GM23338 (cell line): ENCODE data around the gene CHRNA5. TPM values are rescaled to one million over a fixed set of nuclear protein-coding genes. Genes with fewer than 3 reads are reported as not detected.

Source experiments
- ATAC-seq: fragments of 200-7000 bp; cut with Tn5 transposase; 3 replicates; pipeline ENCODE4 v1.9.1; 2020
- DNase-seq: peaks from one replicate; pipeline ENCODE4 v3.0.0-alpha.2; 2015; ENCODE audit warnings: low spot score
- H2AFZ ChIP-seq: fragments of 200-600 bp; sonication (generic); 2 replicates; pipeline ENCODE4 v1.8.0; 2016; ENCODE audit warnings: antibody characterized with exemption, mild to moderate bottlenecking, moderate library complexity
- H3F3A ChIP-seq: fragments of 200-600 bp; sonication (generic); replicated peaks from 2 replicates; pipeline ENCODE4 v1.8.0; 2017; ENCODE audit warnings: antibody characterized with exemption, mixed run types, low read depth
- H3K27ac ChIP-seq: fragments of 200-600 bp; sonication (generic); 2 replicates; pipeline ENCODE4 v1.6.1; 2016; ENCODE audit warnings: low read depth
- H3K27me3 ChIP-seq: fragments of 200-600 bp; sonication (generic); 2 replicates; pipeline ENCODE4 v1.8.0; 2016; ENCODE audit warnings: mild to moderate bottlenecking, mixed run types, moderate library complexity; ENCODE audit not compliant: insufficient read depth
- H3K36me3 ChIP-seq: fragments of 200-600 bp; sonication (generic); 2 replicates; pipeline ENCODE4 v1.8.0; 2016; ENCODE audit warnings: mild to moderate bottlenecking; ENCODE audit not compliant: insufficient read depth
- H3K4me1 ChIP-seq: fragments of 200-600 bp; sonication (generic); 2 replicates; pipeline ENCODE4 v1.8.0; 2016; ENCODE audit warnings: mild to moderate bottlenecking, moderate library complexity; ENCODE audit not compliant: insufficient read depth
- H3K4me2 ChIP-seq: fragments of 200-600 bp; sonication (generic); 2 replicates; pipeline ENCODE4 v1.7.1; 2017; ENCODE audit warnings: mixed run types
- H3K4me3 ChIP-seq: fragments of 200-600 bp; sonication (generic); 2 replicates; pipeline ENCODE4 v1.6.1; 2016; ENCODE audit warnings: mixed run types
- H3K79me2 ChIP-seq: fragments of 200-600 bp; sonication (generic); replicated peaks from 2 replicates; pipeline ENCODE4 v1.8.0; 2017; ENCODE audit warnings: mild to moderate bottlenecking; ENCODE audit not compliant: insufficient read depth
- H3K9me2 ChIP-seq: fragments of 200-600 bp; sonication (generic); 2 replicates; pipeline ENCODE4 v1.8.0; 2017; ENCODE audit not compliant: insufficient read depth
- H4K20me1 ChIP-seq: fragments of 200-600 bp; sonication (generic); replicated peaks from 2 replicates; pipeline ENCODE4 v1.8.0; 2017; ENCODE audit warnings: mild to moderate bottlenecking; ENCODE audit not compliant: insufficient read depth
- H3K27ac Mint-ChIP-seq: 2 replicates; pipeline ENCODE4 v1.8.0; 2020; ENCODE audit warnings: inconsistent platforms, mild to moderate bottlenecking, moderate library complexity, mixed read lengths
- H3K27me3 Mint-ChIP-seq: 3 replicates; pipeline ENCODE4 v1.8.0; 2022; ENCODE audit warnings: low read depth, mild to moderate bottlenecking, moderate library complexity, mixed read lengths, inconsistent platforms; ENCODE audit not compliant: insufficient read depth, poor library complexity
- H3K36me3 Mint-ChIP-seq: 3 replicates; pipeline ENCODE4 v1.8.0; 2021; ENCODE audit warnings: low read depth, mild to moderate bottlenecking, inconsistent platforms, moderate library complexity, mixed read lengths
- H3K4me1 Mint-ChIP-seq: 3 replicates; pipeline ENCODE4 v1.8.0; 2020; ENCODE audit warnings: mild to moderate bottlenecking, inconsistent platforms, mixed read lengths
- H3K4me3 Mint-ChIP-seq: 3 replicates; pipeline ENCODE4 v1.8.0; 2021; ENCODE audit warnings: moderate library complexity, mild to moderate bottlenecking, inconsistent platforms, mixed read lengths
- H3K9me3 Mint-ChIP-seq: 3 replicates; pipeline ENCODE4 v1.8.0; 2020; ENCODE audit warnings: moderate library complexity, mild to moderate bottlenecking, inconsistent platforms, mixed read lengths
- CREB1 ChIP-seq: fragments of 250-450 bp; sonication (Bioruptor Pico); IDR thresholded peaks from 2 replicates; pipeline ENCODE4 v1.5.0; 2020; ENCODE audit warnings: low read depth, mild to moderate bottlenecking, moderate library complexity
- CTCF ChIP-seq, 2 experiments: fragments of 200-600 bp in 1 of 2; sonication (generic) in 1 of 2; conservative IDR thresholded peaks; 2 replicates each; pipeline versions ENCODE4 v1.5.1 to v1.6.1; 2016 to 2017; ENCODE audit warnings: antibody characterized with exemption in 2 of 2, low read depth in 2 of 2, mild to moderate bottlenecking in 2 of 2, moderate library complexity in 1 of 2
- ETS1 ChIP-seq: IDR thresholded peaks from 2 replicates; pipeline ENCODE4 v1.6.1; 2016; ENCODE audit warnings: antibody characterized with exemption
- EZH2phosphoT487 ChIP-seq: fragments of 200-600 bp; sonication (generic); IDR thresholded peaks from one replicate; pipeline ENCODE4 v1.8.1; 2018; ENCODE audit warnings: antibody characterized with exemption; ENCODE audit not compliant: unreplicated experiment
- JUNB ChIP-seq: IDR thresholded peaks from one replicate; pipeline ENCODE4 v1.6.1; 2016; ENCODE audit warnings: antibody characterized with exemption; ENCODE audit not compliant: unreplicated experiment
- NANOG ChIP-seq: IDR thresholded peaks from 2 replicates; pipeline ENCODE4 v1.6.1; 2016; ENCODE audit warnings: antibody characterized with exemption, borderline replicate concordance
- POLR2AphosphoS5 ChIP-seq: IDR thresholded peaks from 2 replicates; pipeline ENCODE4 v1.6.1; 2016; ENCODE audit warnings: antibody characterized with exemption, low read depth
- REST ChIP-seq: IDR thresholded peaks from one replicate; pipeline ENCODE4 v1.6.1; 2018; ENCODE audit warnings: antibody characterized with exemption; ENCODE audit not compliant: unreplicated experiment
- STAT1 ChIP-seq: IDR thresholded peaks from one replicate; pipeline ENCODE4 v1.6.1; 2016; ENCODE audit warnings: antibody characterized with exemption; ENCODE audit not compliant: unreplicated experiment
- ZNF114 ChIP-seq: fragments of 250-450 bp; sonication (Bioruptor Pico); IDR thresholded peaks from 2 replicates; pipeline ENCODE4 v1.5.0; 2020; ENCODE audit warnings: mild to moderate bottlenecking, moderate library complexity
- ZNF331 ChIP-seq: fragments of 250-450 bp; sonication (Bioruptor Pico); IDR thresholded peaks from 2 replicates; pipeline ENCODE4 v1.5.0; 2020; ENCODE audit warnings: low read depth, mild to moderate bottlenecking, moderate library complexity
- ZNF462 ChIP-seq: fragments of 250-450 bp; sonication (Bioruptor Pico); IDR thresholded peaks from 2 replicates; pipeline ENCODE4 v1.5.0; 2020; ENCODE audit warnings: mild to moderate bottlenecking, moderate library complexity
- polyA plus RNA-seq: library from polyadenylated mRNA; unstranded; fragments of >200 nt; fragmentation: Nextera tagmentation; extraction: Ambion mirVana; gene quantifications from 2 replicates; pipeline ENCODE4 v1.2.1, GENCODE V29; 2016
- total RNA-seq: library from RNA; depleted of rRNA; stranded (reverse); fragments of >200 nt; shearing (Covaris generic); gene quantifications from 2 replicates; pipeline ENCODE4 v1.2.3, GENCODE V29; 2014

CHRNA5 gene
- total and polyA plus RNA-seq, 2 experiments from 2014 or later = 19.6 to 23.3 TPM

GRCh38 chr15:78567531-78567930 lies 2.2 kb downstream of the CHRNA5 start (continued):
- no peak for TF ChIP-seq CTCF (conservative IDR thresholded peaks at IDR 0.05; ENCODE audit: low read depth in 2 of 2)
- no peak for TF ChIP-seq ZNF114 (CRISPR knock-in tag)
- TF ChIP-seq NANOG = no peak
- no peak for TF ChIP-seq ZNF331 (CRISPR knock-in tag)
- TF ChIP-seq STAT1 = no peak
- no peak for TF ChIP-seq CREB1 (CRISPR knock-in tag)
- no peak for TF ChIP-seq POLR2AphosphoS5
- TF ChIP-seq REST = no peak
- TF ChIP-seq JUNB = no peak
- no peak for TF ChIP-seq EZH2phosphoT487
- no peak for TF ChIP-seq ETS1

- 0 out of 2 replicates have a peak, but pooled peaks cover 11% of the 10 kb centered on the region for H3K4me1 ChIP-seq
- H4K20me1 ChIP-seq = peaks cover 7% of the 10 kb centered on the region
- H3K9me2 ChIP-seq = no peaks in the 10 kb centered on the region
- no peaks in the 10 kb centered on the region; the same call in 2 of the 3 replicates for H3K36me3 Mint-ChIP-seq
- no peak overlapping the region for H3K4me3 ChIP-seq
- peak; percentile 35 for DNase-seq
- peaks cover 90% of the 10 kb centered on the region for H3K79me2 ChIP-seq
- H3K4me1 Mint-ChIP-seq = peaks cover 12% of the 10 kb centered on the region; the same call in 2 of the 3 replicates
- H3F3A ChIP-seq = no peaks in the 10 kb centered on the region
- no peak overlapping the region for H3K27ac Mint-ChIP-seq
- H3K9me3 Mint-ChIP-seq = no peaks in the 10 kb centered on the region
- no peak overlapping the region for H2AFZ ChIP-seq
- no peaks in the 10 kb centered on the region for H3K27me3 ChIP-seq
- no peaks in the 10 kb centered on the region for H3K36me3 ChIP-seq
- H3K4me3 Mint-ChIP-seq = no peak overlapping the region
- ATAC-seq = no peak
- H3K27me3 Mint-ChIP-seq = peaks cover 3% of the 10 kb centered on the region
- H3K27ac ChIP-seq = no peak overlapping the region
- H3K4me2 ChIP-seq = no peak overlapping the region
- TF ChIP-seq ZNF462 (CRISPR knock-in tag) = no peak
These were observed 5.4 kb downstream of the CHRNA5 start for GRCh38 chr15:78570710-78571109.
